Cardiac fibroblast (primary cell): ENCODE data around the gene POGLUT2.

Experiments used
- DNase-seq, 2 donors: peaks; one replicate each; pipeline versions ENCODE4 v3.0.0 to v3.0.0-alpha.2; 2010; ENCODE audit warnings: low read depth in 2 of 2
- H3K4me3 ChIP-seq, 2 donors: replicated peaks in 1 of 2; 1 replicate in 1 of 2; 2 replicates in 1 of 2; pipeline ENCODE4 v1.5.1; 2011; ENCODE audit warnings: low read depth in 2 of 2, low read length in 2 of 2, mild to moderate bottlenecking in 2 of 2, moderate library complexity in 1 of 2
- CTCF ChIP-seq: IDR thresholded peaks from one replicate; pipeline ENCODE4 v1.5.1; 2011; ENCODE audit warnings: low read depth, mild to moderate bottlenecking, low read length, inconsistent platforms

The POGLUT2 gene

DNA sequence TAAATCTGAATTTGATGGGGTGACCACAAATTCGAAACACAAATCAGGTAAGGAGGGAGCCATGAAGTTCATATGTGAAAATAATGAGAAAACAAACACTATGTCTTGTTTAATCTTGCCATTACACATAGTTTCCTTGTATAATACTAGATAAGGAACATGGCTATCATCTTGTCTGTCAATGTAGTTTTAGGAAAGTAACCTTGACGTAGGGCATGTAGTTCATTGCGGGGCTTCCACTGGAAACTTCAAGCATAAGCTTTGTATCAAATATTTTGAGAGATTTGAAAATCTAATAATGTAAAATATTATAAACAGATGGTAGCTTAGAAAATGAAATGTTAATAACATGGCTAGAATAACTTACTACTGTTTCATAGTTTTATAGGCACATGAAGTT lies 8.9 kb upstream of the POGLUT2 start:
- no peak for DNase-seq
- no peak for TF ChIP-seq CTCF
- H3K4me3 ChIP-seq, result no peak overlapping the region

- no peak overlapping the region for H3K4me3 ChIP-seq
- no peak for TF ChIP-seq CTCF
- no peak for DNase-seq
Observed at GRCh38 chr13:102805680-102806079, 6.9 kb upstream of the POGLUT2 start.

DNA sequence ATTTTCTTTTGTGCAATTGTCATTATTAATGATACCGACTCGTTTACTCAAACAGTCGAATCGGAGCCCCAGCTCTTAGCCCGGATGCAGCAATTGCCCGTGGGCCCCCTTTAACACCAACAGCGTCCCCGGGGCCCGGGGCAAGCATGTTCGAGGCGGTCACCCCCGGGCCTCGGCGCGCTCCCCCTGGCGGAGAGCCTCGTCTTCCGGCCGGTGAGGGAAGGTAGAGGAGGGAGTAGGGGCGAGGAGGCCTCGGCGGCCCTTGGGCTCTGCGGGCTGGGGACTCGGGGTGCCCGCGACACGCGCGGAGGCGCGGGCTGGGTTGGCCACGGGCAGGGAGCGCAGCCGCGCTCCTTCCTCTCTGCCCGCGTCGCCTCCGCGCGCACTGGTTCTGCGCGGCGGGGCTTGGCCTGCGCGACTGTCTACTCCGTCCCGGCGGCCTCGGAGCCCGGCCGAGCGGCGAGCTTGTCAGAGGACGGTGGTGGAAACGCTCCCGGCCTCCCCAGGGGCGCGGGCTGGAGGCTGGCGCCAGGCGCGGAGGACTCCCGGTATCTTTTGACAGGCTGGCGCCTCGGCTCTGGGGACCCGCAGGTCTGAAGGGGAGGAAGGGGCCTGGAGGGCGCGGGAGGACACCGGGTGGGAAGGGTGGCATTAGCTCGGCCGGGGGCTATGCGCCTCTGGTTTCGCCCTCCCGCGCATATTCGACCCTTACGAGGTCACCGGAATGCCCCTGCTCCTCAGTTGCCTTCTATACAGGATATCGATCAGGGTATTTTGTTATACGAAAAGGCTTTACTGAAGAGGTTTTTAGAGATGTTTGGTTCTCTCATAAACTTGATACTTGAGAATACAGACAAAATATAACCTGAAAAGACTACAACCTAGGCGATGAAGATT lies 1.6 kb upstream of the POGLUT2 start:
- DNase-seq, result peak; percentile 79 to 85
- peak overlapping the region; percentile 75 to 92 for H3K4me3 ChIP-seq
- peak; percentile 84 for TF ChIP-seq CTCF

- H3K4me3 ChIP-seq, result peak overlapping the region; percentile 75 to 92
- peak in 1 of 2 donors; percentile 39 for DNase-seq
- no peak for TF ChIP-seq CTCF
Observed at GRCh38 chr13:102799426-102800144, 809 bp upstream of the POGLUT2 start.

- no peak for DNase-seq
- no peak for TF ChIP-seq CTCF
- no peak overlapping the region for H3K4me3 ChIP-seq
Observed at GRCh38 chr13:102793611-102794355, 5.0 kb downstream of the POGLUT2 start.

DNA sequence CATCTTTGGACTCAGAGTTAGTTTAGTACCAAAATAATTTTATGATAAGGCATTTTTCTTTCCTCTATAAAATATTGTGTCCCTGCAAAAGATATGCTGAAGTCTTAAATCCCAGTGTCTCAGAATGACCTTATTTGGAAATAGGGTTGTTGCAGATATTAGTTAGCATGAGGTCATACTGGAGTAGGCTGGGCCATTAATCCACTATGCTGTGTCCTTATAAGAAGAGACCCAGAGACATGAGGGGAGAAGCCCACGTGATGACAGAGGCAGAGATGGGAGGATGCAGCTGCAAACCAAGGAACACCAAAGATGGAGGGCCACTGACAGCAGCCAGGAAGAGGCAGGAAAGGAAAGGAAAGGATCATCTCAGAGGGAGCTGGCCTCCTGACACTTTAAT lies 6.4 kb downstream of the POGLUT2 start:
- peak in 1 of 2 donors; percentile 14 for DNase-seq
- no peak overlapping the region for H3K4me3 ChIP-seq
- TF ChIP-seq CTCF, result no peak
